ENCODE measurements around the gene SHMT2.

SHMT2 gene

GRCh38 chr12:57229046-57229633 lies 371 bp upstream of the SHMT2 start:
- no peak for DNase-seq

GRCh38 chr12:57230381-57231155 lies 1.1 kb downstream of the SHMT2 start:
- DNase-seq: no peak

- DNase-seq: no peak
These were observed 1.9 kb downstream of the SHMT2 start for GRCh38 chr12:57231276-57232021.

GRCh38 chr12:57232156-57232756 lies 2.7 kb downstream of the SHMT2 start:
- DNase-seq: no peak

GRCh38 chr12:57233357-57234232 lies 4.1 kb downstream of the SHMT2 start:
- no peak for DNase-seq

GRCh38 chr12:57234233-57234570 lies 4.7 kb downstream of the SHMT2 start:
- DNase-seq: no peak

- no peak for DNase-seq
These were observed 5.1 kb downstream of the SHMT2 start for GRCh38 chr12:57234571-57235016.

- DNase-seq: no peak
These were observed 5.7 kb downstream of the SHMT2 start for GRCh38 chr12:57235017-57235727.

GRCh38 chr12:57235728-57236131 lies 6.2 kb downstream of the SHMT2 start:
- DNase-seq: no peak

- no peak for DNase-seq
These were observed 6.9 kb downstream of the SHMT2 start for GRCh38 chr12:57236201-57236924.

GRCh38 chr12:57236925-57237595 lies 7.5 kb downstream of the SHMT2 start:
- no peak for DNase-seq

GRCh38 chr12:57237596-57237931 lies 8.1 kb downstream of the SHMT2 start:
- peak; percentile 46 for DNase-seq

- DNase-seq: no peak
These were observed 8.7 kb downstream of the SHMT2 start for GRCh38 chr12:57237932-57238853.

- DNase-seq: peak; percentile 81
These were observed 9.5 kb downstream of the SHMT2 start for GRCh38 chr12:57238854-57239554.

GRCh38 chr12:57239587-57240065 lies 10.1 kb downstream of the SHMT2 start:
- DNase-seq: no peak

GRCh38 chr12:57240066-57240921 lies 10.8 kb downstream of the SHMT2 start:
- DNase-seq: no peak

GRCh38 chr12:57240926-57241401 lies 11.5 kb downstream of the SHMT2 start:
- DNase-seq: no peak

Data from NCI-H187 treated with DMSO at 0.1 percent for 48 hours (cell line).